PFSK-1 (cell line): Measurements from ENCODE around the gene SAA2.

Experiments used
- FOXP2 ChIP-seq: optimal IDR thresholded peaks from 2 replicates; pipeline ENCODE3; 2011; ENCODE audit warnings: borderline replicate concordance, control low read depth, inconsistent platforms; ENCODE audit not compliant: insufficient read depth; ENCODE audit errors: extremely low read length, extremely low read depth
- POLR2AphosphoS5 ChIP-seq: IDR thresholded peaks from 2 replicates; pipeline ENCODE4 v1.6.1; 2012; ENCODE audit warnings: low read depth, mild to moderate bottlenecking, control low read depth, low read length, moderate library complexity
- SIN3A ChIP-seq: IDR thresholded peaks from 2 replicates; pipeline ENCODE4 v1.6.1; 2012; ENCODE audit warnings: mild to moderate bottlenecking, low read length, moderate library complexity, borderline replicate concordance; ENCODE audit not compliant: insufficient read depth
- TAF1 ChIP-seq: IDR thresholded peaks from 2 replicates; pipeline ENCODE4 v1.6.1; 2012; ENCODE audit warnings: low read length, control low read depth, borderline replicate concordance; ENCODE audit not compliant: insufficient read depth

- TF ChIP-seq POLR2AphosphoS5 (no peak), FOXP2 (no peak), SIN3A (no peak), TAF1 (no peak)
Measured at GRCh38 chr11:18294862-18295261, 46.4 kb upstream of the SAA2 start.
